ENCODE data around the gene SLC9A7.

- TF ChIP-seq CTCF (conservative IDR thresholded peaks at IDR 0.05; ENCODE audit: low read depth in 2 of 2) (no peak), EZH2phosphoT487 (IDR thresholded peaks at IDR 0.05; ENCODE audit: unreplicated experiment) (no peak), POLR2AphosphoS5 (IDR thresholded peaks at IDR 0.05; ENCODE audit: low read depth) (no peak), EZH2 (IDR thresholded peaks at IDR 0.05; ENCODE audit: low read depth, unreplicated experiment) (no peak), JUNB (IDR thresholded peaks at IDR 0.05; ENCODE audit: unreplicated experiment) (no peak), CREB1 (CRISPR knock-in tag; IDR thresholded peaks at IDR 0.05; ENCODE audit: low read depth) (no peak), STAT1 (IDR thresholded peaks at IDR 0.05; ENCODE audit: unreplicated experiment) (no peak), NANOG (IDR thresholded peaks at IDR 0.05; ENCODE audit: borderline replicate concordance) (no peak), ZNF331 (CRISPR knock-in tag; IDR thresholded peaks at IDR 0.05; ENCODE audit: low read depth) (no peak), ZNF114 (CRISPR knock-in tag; IDR thresholded peaks at IDR 0.05) (no peak)
- TF ChIP-seq, protein P1, sequence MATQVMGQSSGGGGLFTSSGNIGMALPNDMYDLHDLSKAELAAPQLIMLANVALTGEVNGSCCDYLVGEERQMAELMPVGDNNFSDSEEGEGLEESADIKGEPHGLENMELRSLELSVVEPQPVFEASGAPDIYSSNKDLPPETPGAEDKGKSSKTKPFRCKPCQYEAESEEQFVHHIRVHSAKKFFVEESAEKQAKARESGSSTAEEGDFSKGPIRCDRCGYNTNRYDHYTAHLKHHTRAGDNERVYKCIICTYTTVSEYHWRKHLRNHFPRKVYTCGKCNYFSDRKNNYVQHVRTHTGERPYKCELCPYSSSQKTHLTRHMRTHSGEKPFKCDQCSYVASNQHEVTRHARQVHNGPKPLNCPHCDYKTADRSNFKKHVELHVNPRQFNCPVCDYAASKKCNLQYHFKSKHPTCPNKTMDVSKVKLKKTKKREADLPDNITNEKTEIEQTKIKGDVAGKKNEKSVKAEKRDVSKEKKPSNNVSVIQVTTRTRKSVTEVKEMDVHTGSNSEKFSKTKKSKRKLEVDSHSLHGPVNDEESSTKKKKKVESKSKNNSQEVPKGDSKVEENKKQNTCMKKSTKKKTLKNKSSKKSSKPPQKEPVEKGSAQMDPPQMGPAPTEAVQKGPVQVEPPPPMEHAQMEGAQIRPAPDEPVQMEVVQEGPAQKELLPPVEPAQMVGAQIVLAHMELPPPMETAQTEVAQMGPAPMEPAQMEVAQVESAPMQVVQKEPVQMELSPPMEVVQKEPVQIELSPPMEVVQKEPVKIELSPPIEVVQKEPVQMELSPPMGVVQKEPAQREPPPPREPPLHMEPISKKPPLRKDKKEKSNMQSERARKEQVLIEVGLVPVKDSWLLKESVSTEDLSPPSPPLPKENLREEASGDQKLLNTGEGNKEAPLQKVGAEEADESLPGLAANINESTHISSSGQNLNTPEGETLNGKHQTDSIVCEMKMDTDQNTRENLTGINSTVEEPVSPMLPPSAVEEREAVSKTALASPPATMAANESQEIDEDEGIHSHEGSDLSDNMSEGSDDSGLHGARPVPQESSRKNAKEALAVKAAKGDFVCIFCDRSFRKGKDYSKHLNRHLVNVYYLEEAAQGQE (IDR thresholded peaks at IDR 0.05; ENCODE audit: unreplicated experiment): no peak
- TF ChIP-seq, protein P2, sequence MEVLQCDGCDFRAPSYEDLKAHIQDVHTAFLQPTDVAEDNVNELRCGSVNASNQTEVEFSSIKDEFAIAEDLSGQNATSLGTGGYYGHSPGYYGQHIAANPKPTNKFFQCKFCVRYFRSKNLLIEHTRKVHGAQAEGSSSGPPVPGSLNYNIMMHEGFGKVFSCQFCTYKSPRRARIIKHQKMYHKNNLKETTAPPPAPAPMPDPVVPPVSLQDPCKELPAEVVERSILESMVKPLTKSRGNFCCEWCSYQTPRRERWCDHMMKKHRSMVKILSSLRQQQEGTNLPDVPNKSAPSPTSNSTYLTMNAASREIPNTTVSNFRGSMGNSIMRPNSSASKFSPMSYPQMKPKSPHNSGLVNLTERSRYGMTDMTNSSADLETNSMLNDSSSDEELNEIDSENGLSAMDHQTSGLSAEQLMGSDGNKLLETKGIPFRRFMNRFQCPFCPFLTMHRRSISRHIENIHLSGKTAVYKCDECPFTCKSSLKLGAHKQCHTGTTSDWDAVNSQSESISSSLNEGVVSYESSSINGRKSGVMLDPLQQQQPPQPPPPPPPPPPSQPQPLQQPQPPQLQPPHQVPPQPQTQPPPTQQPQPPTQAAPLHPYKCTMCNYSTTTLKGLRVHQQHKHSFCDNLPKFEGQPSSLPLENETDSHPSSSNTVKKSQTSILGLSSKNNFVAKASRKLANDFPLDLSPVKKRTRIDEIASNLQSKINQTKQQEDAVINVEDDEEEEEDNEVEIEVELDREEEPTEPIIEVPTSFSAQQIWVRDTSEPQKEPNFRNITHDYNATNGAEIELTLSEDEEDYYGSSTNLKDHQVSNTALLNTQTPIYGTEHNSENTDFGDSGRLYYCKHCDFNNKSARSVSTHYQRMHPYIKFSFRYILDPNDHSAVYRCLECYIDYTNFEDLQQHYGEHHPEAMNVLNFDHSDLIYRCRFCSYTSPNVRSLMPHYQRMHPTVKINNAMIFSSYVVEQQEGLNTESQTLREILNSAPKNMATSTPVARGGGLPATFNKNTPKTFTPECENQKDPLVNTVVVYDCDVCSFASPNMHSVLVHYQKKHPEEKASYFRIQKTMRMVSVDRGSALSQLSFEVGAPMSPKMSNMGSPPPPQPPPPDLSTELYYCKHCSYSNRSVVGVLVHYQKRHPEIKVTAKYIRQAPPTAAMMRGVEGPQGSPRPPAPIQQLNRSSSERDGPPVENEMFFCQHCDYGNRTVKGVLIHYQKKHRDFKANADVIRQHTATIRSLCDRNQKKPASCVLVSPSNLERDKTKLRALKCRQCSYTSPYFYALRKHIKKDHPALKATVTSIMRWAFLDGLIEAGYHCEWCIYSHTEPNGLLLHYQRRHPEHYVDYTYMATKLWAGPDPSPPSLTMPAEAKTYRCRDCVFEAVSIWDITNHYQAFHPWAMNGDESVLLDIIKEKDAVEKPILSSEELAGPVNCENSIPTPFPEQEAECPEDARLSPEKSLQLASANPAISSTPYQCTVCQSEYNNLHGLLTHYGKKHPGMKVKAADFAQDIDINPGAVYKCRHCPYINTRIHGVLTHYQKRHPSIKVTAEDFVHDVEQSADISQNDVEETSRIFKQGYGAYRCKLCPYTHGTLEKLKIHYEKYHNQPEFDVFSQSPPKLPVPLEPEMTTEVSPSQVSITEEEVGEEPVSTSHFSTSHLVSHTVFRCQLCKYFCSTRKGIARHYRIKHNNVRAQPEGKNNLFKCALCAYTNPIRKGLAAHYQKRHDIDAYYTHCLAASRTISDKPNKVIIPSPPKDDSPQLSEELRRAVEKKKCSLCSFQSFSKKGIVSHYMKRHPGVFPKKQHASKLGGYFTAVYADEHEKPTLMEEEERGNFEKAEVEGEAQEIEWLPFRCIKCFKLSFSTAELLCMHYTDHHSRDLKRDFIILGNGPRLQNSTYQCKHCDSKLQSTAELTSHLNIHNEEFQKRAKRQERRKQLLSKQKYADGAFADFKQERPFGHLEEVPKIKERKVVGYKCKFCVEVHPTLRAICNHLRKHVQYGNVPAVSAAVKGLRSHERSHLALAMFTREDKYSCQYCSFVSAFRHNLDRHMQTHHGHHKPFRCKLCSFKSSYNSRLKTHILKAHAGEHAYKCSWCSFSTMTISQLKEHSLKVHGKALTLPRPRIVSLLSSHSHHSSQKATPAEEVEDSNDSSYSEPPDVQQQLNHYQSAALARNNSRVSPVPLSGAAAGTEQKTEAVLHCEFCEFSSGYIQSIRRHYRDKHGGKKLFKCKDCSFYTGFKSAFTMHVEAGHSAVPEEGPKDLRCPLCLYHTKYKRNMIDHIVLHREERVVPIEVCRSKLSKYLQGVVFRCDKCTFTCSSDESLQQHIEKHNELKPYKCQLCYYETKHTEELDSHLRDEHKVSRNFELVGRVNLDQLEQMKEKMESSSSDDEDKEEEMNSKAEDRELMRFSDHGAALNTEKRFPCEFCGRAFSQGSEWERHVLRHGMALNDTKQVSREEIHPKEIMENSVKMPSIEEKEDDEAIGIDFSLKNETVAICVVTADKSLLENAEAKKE (CRISPR knock-in tag; IDR thresholded peaks at IDR 0.05): no peak
These were observed 176.6 kb downstream of the SLC9A7 start for GRCh38 chrX:46582325-46582724.

Measured in GM23338 (cell line).